Neuronal stem cell (in vitro differentiated cells): ENCODE measurements around the gene P2RX3. TPM values are rescaled to one million over a fixed set of nuclear protein-coding genes. Genes with fewer than 3 reads are reported as not detected.

Experiments
- DNase-seq: peaks from one replicate; pipeline ENCODE4 v3.0.0-alpha.2; 2013; ENCODE audit warnings: low spot score
- H2AFZ ChIP-seq: one replicate; pipeline ENCODE4 v1.6.1; 2013; ENCODE audit warnings: mild to moderate bottlenecking, low read length, inconsistent platforms
- H2AK5ac ChIP-seq: 2 replicates; pipeline ENCODE4 v1.6.1; 2013; ENCODE audit warnings: low read depth, mild to moderate bottlenecking, inconsistent platforms, low read length, moderate library complexity, mixed read lengths
- H2BK120ac ChIP-seq: 2 replicates; pipeline ENCODE4 v1.6.1; 2013; ENCODE audit warnings: low read depth, mild to moderate bottlenecking, inconsistent platforms, low read length, moderate library complexity, mixed read lengths
- H2BK12ac ChIP-seq: one replicate; pipeline ENCODE4 v1.6.1; 2013; ENCODE audit warnings: low read length, inconsistent platforms
- H2BK15ac ChIP-seq: 2 replicates; pipeline ENCODE4 v1.6.1; 2013; ENCODE audit warnings: mild to moderate bottlenecking, low read length, inconsistent platforms, mixed read lengths
- H2BK5ac ChIP-seq: one replicate; pipeline ENCODE4 v1.6.1; 2013; ENCODE audit warnings: inconsistent platforms, mild to moderate bottlenecking, low read length, moderate library complexity
- H3K14ac ChIP-seq: one replicate; pipeline ENCODE4 v1.6.1; 2013; ENCODE audit warnings: low read length, inconsistent platforms
- H3K18ac ChIP-seq: 2 replicates; pipeline ENCODE4 v1.6.1; 2013; ENCODE audit warnings: low read length, inconsistent platforms
- H3K23ac ChIP-seq: 2 replicates; pipeline ENCODE4 v1.6.1; 2013; ENCODE audit warnings: low read depth, mild to moderate bottlenecking, mixed read lengths, low read length, inconsistent platforms; ENCODE audit not compliant: poor library complexity
- H3K27ac ChIP-seq: replicated peaks from 3 replicates; pipeline ENCODE4 v1.5.1; 2013; ENCODE audit warnings: low read length, inconsistent platforms
- H3K27me3 ChIP-seq, 3 experiments: 2 replicates each; pipeline ENCODE4 v1.6.1; 2013; ENCODE audit warnings: low read length in 3 of 3, mild to moderate bottlenecking in 2 of 3, inconsistent platforms in 1 of 3, low read depth in 1 of 3, mixed read lengths in 1 of 3, moderate library complexity in 1 of 3; ENCODE audit not compliant: control insufficient read depth in 3 of 3, insufficient read depth in 3 of 3
- H3K36me3 ChIP-seq, 2 donors: replicated peaks in 1 of 2; 2 replicates each; pipeline ENCODE4 v1.6.1; 2013; ENCODE audit warnings: low read length in 2 of 2; ENCODE audit not compliant: control insufficient read depth in 2 of 2, insufficient read depth in 2 of 2
- H3K4ac ChIP-seq: 2 replicates; pipeline ENCODE4 v1.6.1; 2013; ENCODE audit warnings: inconsistent platforms, mild to moderate bottlenecking, low read length, moderate library complexity
- H3K4me1 ChIP-seq, 2 donors: 1 replicate in 1 of 2; 2 replicates in 1 of 2; pipeline ENCODE4 v1.6.1; 2013; ENCODE audit warnings: low read length in 2 of 2, low read depth in 1 of 2; ENCODE audit not compliant: control insufficient read depth in 2 of 2, insufficient read depth in 1 of 2
- H3K4me2 ChIP-seq: one replicate; pipeline ENCODE4 v1.6.1; 2013; ENCODE audit warnings: mild to moderate bottlenecking, low read length, inconsistent platforms; ENCODE audit not compliant: insufficient read depth, poor library complexity, severe bottlenecking
- H3K4me3 ChIP-seq, 2 donors: 2 replicates each; pipeline ENCODE4 v1.5.1; 2013; ENCODE audit warnings: low read length in 2 of 2, mild to moderate bottlenecking in 2 of 2, inconsistent platforms in 1 of 2, moderate library complexity in 1 of 2
- H3K79me1 ChIP-seq: one replicate; pipeline ENCODE4 v1.6.1; 2013; ENCODE audit warnings: low read depth, mild to moderate bottlenecking, inconsistent platforms, low read length, moderate library complexity
- H3K9ac ChIP-seq: one replicate; pipeline ENCODE4 v1.6.1; 2013; ENCODE audit warnings: mild to moderate bottlenecking, low read depth, low read length, inconsistent platforms; ENCODE audit not compliant: poor library complexity
- H3K9me3 ChIP-seq, 2 donors: replicated peaks in 1 of 2; 2 replicates each; pipeline versions ENCODE3 to v1.6.1; 2013; ENCODE audit warnings: low read length in 2 of 2, mild to moderate bottlenecking in 2 of 2, inconsistent platforms in 1 of 2, low read depth in 1 of 2, mixed read lengths in 1 of 2, moderate library complexity in 1 of 2; ENCODE audit not compliant: control insufficient read depth in 2 of 2, insufficient read depth in 1 of 2
- H4K8ac ChIP-seq: one replicate; pipeline ENCODE4 v1.6.1; 2013; ENCODE audit warnings: low read depth, mild to moderate bottlenecking, inconsistent platforms, low read length, moderate library complexity
- H4K91ac ChIP-seq: one replicate; pipeline ENCODE4 v1.6.1; 2013; ENCODE audit warnings: low read length, low read depth, mild to moderate bottlenecking, inconsistent platforms; ENCODE audit not compliant: poor library complexity
- WGBS, 2 donors: extraction: QIAGEN DNeasy Blood & Tissue Kit; methylation state at CpG; one replicate each; pipeline ENCODE4 v1.1.7; 2013; ENCODE audit warnings: missing lambda C conversion rate in 2 of 2, mixed read lengths in 1 of 2; ENCODE audit not compliant: insufficient read length in 2 of 2, insufficient replicate concordance in 1 of 2; ENCODE audit errors: extremely low coverage in 2 of 2; 5-methylcytosine and 5-hydroxymethylcytosine counted together
- polyA plus RNA-seq, 2 experiments: library from polyadenylated mRNA; stranded (reverse); fragments of 200-250 nt; gene quantifications; one replicate each; pipeline ENCODE4 v1.2.3, GENCODE V29; 2013

Gene P2RX3
- 2.9 TPM for polyA plus RNA-seq (2013, experiment 1 of 2)
- 2.7 TPM for polyA plus RNA-seq (2013, experiment 2 of 2)

GRCh38 chr11:57338142-57338541 lies at the start of gene P2RX3:
TSS of gene P2RX3 (plus strand) at chr11:57338352. CDS start at chr11:57338551, 199 bp downstream.
- peak within 1 kb of the TSS; percentile 11 for H4K91ac ChIP-seq
- no peak for DNase-seq
- H3K4me1 ChIP-seq, result peaks cover 28 to 38% of the 10 kb centered on the region in 2 donors
- H3K18ac ChIP-seq, result peak within 1 kb of the TSS; percentile 60
- H2AK5ac ChIP-seq, result peak within 1 kb of the TSS; percentile 7
- no peaks in the 10 kb centered on the region for H3K27me3 ChIP-seq
- peak within 1 kb of the TSS; percentile 18 for H2BK12ac ChIP-seq
- peaks cover 12 to 15% of the 10 kb centered on the region in 2 donors for H3K36me3 ChIP-seq
- no peak within 1 kb of the TSS for H2BK120ac ChIP-seq
- no peak within 1 kb of the TSS for H3K14ac ChIP-seq
- no peak within 1 kb of the TSS for H3K4me3 ChIP-seq
- H4K8ac ChIP-seq, result no peak within 1 kb of the TSS
- H2AFZ ChIP-seq, result peak within 1 kb of the TSS; percentile 74
- H2BK15ac ChIP-seq, result peak within 1 kb of the TSS; percentile 39
- H3K9me3 ChIP-seq, result no peaks in the 10 kb centered on the region
- no peak within 1 kb of the TSS for H3K9ac ChIP-seq
- H3K4ac ChIP-seq, result no peak within 1 kb of the TSS
- H3K27ac ChIP-seq, result no peak within 1 kb of the TSS
- H3K4me2 ChIP-seq, result no peak within 1 kb of the TSS
- no CpG with 5 or more reads among the region's 4 CpGs for WGBS, 2 donors
- peaks cover 5% of the 10 kb centered on the region for H3K79me1 ChIP-seq
- H2BK5ac ChIP-seq, result no peak within 1 kb of the TSS
- no peak within 1 kb of the TSS for H3K23ac ChIP-seq

DNA sequence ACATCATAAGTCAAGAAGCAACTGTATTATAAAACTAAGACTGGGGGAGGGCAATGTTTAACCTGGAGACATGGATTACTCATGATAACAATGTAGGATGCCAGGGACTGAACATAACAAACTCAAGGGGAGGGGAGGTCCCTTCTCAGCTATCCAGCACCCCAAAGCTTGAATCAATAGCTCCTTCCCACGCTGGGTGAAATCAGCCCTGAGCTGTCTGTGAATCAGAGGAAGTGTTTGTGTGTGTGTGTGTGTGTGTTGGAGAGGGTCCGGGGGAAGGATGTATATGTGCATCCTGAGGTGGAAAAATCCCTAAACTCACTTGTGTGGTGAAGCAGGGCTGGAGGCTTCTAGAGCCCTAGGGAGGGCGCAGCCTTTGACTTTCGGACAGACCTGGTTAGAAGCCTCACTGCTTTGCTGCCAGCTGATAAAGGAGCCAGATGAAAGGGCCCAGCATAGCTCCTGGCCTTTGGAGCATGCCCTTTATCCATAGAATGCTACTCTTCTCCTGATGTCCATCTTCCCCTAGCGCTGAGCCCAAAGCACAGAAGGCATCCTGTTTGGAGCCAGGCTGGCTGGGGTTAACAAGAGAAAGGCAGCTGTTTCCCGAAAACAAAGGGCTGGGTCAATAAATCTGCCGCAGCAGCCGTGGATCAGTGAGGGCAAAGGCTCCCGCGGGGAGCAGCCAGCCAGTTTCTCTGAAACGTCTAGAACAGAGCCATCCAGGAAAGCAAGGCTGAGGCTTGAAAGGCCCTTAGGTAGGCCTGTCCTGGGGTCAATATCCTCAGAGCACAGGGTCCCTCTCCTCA lies 49.2 kb upstream of the P2RX3 start:
- WGBS, 2 donors, result no CpG with 5 or more reads among the region's 11 CpGs
- H2AFZ ChIP-seq, result peak overlapping the region; percentile 82
- no peak overlapping the region for H2BK12ac ChIP-seq
- no peak for DNase-seq
- H3K9ac ChIP-seq, result no peak overlapping the region
- H3K14ac ChIP-seq, result no peak overlapping the region
- no peaks in the 10 kb centered on the region for H3K36me3 ChIP-seq
- H3K27me3 ChIP-seq, result peaks cover 0 to 2% (median 0%) of the 10 kb centered on the region in 3 experiments
- no peak overlapping the region for H2AK5ac ChIP-seq
- H3K27ac ChIP-seq, result peak overlapping the region; percentile 56
- H3K4me2 ChIP-seq, result no peak overlapping the region
- no peak overlapping the region for H3K23ac ChIP-seq
- no peaks in the 10 kb centered on the region for H3K9me3 ChIP-seq
- H2BK15ac ChIP-seq, result no peak overlapping the region
- H2BK5ac ChIP-seq, result no peak overlapping the region
- H2BK120ac ChIP-seq, result no peak overlapping the region
- peaks cover 8 to 16% of the 10 kb centered on the region in 2 donors for H3K4me1 ChIP-seq
- H3K79me1 ChIP-seq, result no peaks in the 10 kb centered on the region
- H3K4ac ChIP-seq, result no peak overlapping the region
- peak overlapping the region; percentile 16 for H3K18ac ChIP-seq
- H3K4me3 ChIP-seq, result no peak overlapping the region
- H4K8ac ChIP-seq, result no peak overlapping the region
- no peak overlapping the region for H4K91ac ChIP-seq

- Histone ChIP-seq H4K91ac (no peak overlapping the region), H3K36me3 (no peaks in the 10 kb centered on the region), H3K14ac (no peak overlapping the region), H4K8ac (no peak overlapping the region), H3K9ac (no peak overlapping the region), H3K4ac (no peak overlapping the region), H2BK120ac (no peak overlapping the region), H3K4me3 (no peak overlapping the region), H3K18ac (no peak overlapping the region), H3K27ac (no peak overlapping the region), H3K4me1 (peaks cover 8 to 15% of the 10 kb centered on the region in 2 donors), H2AK5ac (no peak overlapping the region), H2AFZ (no peak overlapping the region), H3K23ac (no peak overlapping the region), H3K9me3 (no peaks in the 10 kb centered on the region), H3K79me1 (no peaks in the 10 kb centered on the region), H3K4me2 (no peak overlapping the region), H2BK5ac (no peak overlapping the region), H3K27me3 (no peaks in the 10 kb centered on the region), H2BK15ac (no peak overlapping the region), H2BK12ac (no peak overlapping the region)
- no CpG with 5 or more reads among the region's 1 CpG for WGBS, 2 donors
- DNase-seq, result no peak
Measured at GRCh38 chr11:57290288-57290687, 47.9 kb upstream of the P2RX3 start.

GRCh38 chr11:57294225-57295131 lies 43.7 kb upstream of the P2RX3 start:
- H3K27ac ChIP-seq, result no peak overlapping the region
- DNase-seq, result no peak

More at GRCh38 chr11:57294225-57295131, 43.7 kb upstream of the P2RX3 start:
- Histone ChIP-seq H2AFZ (no peak overlapping the region), H2BK12ac (no peak overlapping the region), H2BK5ac (no peak overlapping the region), H2BK120ac (no peak overlapping the region), H3K4me3 (no peak overlapping the region), H3K9me3 (peaks cover 6 to 8% of the 10 kb centered on the region in 2 donors), H3K9ac (no peak overlapping the region), H3K79me1 (no peaks in the 10 kb centered on the region), H4K8ac (no peak overlapping the region), H3K18ac (no peak overlapping the region), H3K4me2 (no peak overlapping the region), H3K36me3 (peaks cover 7 to 30% of the 10 kb centered on the region in 2 donors), H3K4ac (no peak overlapping the region), H4K91ac (no peak overlapping the region), H3K4me1 (peaks cover 0 to 2% of the 10 kb centered on the region in 2 donors), H3K14ac (no peak overlapping the region), H2AK5ac (no peak overlapping the region), H2BK15ac (no peak overlapping the region), H3K27me3 (no peaks in the 10 kb centered on the region), H3K23ac (no peak overlapping the region)
- no CpG with 5 or more reads among the region's 2 CpGs for WGBS, 2 donors
